Gastroesophageal sphincter (tissue), 4 donors: Measurements from ENCODE around the gene VOPP1. TPM values are rescaled to one million over a fixed set of nuclear protein-coding genes. Genes with fewer than 3 reads are reported as not detected.

Experiments
- ATAC-seq: fragments of 150-250 bp; one replicate; pipeline ENCODE4 v1.9.1; 2016; ENCODE audit warnings: mild to moderate bottlenecking, moderate library complexity
- H3K27ac ChIP-seq, 4 donors: fragments of 200-600 bp; sonication (generic) in 3 of 4; 1 replicate in 3 of 4; 2 replicates in 1 of 4; pipeline ENCODE4 v1.5.1; 2016 to 2019
- H3K27me3 ChIP-seq: fragments of 200-600 bp; sonication (generic); one replicate; pipeline ENCODE4 v1.5.1; 2019
- H3K36me3 ChIP-seq, 2 donors: fragments of 200-600 bp; sonication (generic); one replicate each; pipeline ENCODE4 v1.5.1; 2019; ENCODE audit warnings: control low read depth in 1 of 2
- H3K4me1 ChIP-seq, 3 donors: fragments of 200-600 bp; sonication (generic); 1 replicate in 2 of 3; 2 replicates in 1 of 3; pipeline ENCODE4 v1.5.1; 2016 to 2019; ENCODE audit warnings: control low read depth in 2 of 3
- H3K4me3 ChIP-seq, 2 donors: fragments of 200-600 bp; sonication (generic); one replicate each; pipeline ENCODE4 v1.5.1; 2019; ENCODE audit warnings: mild to moderate bottlenecking in 1 of 2, moderate library complexity in 1 of 2
- H3K9me3 ChIP-seq, 3 donors: fragments of 200-600 bp; sonication (generic); one replicate each; pipeline ENCODE4 v1.5.1; 2017 to 2019; ENCODE audit warnings: control low read depth in 2 of 3
- EP300 ChIP-seq: sonication (generic); formaldehyde crosslinking; IDR thresholded peaks from one replicate; pipeline ENCODE4 v1.6.1; 2017; ENCODE audit warnings: antibody characterized with exemption, mild to moderate bottlenecking
- POLR2A ChIP-seq, 2 donors: fragments of 450-650 bp; IDR thresholded peaks; one replicate each; pipeline ENCODE4 v1.6.1; 2017; ENCODE audit warnings: antibody characterized with exemption in 2 of 2, mild to moderate bottlenecking in 2 of 2, moderate library complexity in 1 of 2
- POLR2AphosphoS5 ChIP-seq: sonication (generic); formaldehyde crosslinking; IDR thresholded peaks from one replicate; pipeline ENCODE4 v1.6.1; 2017; ENCODE audit warnings: antibody characterized with exemption
- WGBS, 2 donors: methylation state at CpG; one replicate each; pipeline ENCODE4 v1.1.5; 2018; ENCODE audit warnings: low coverage in 1 of 2; 5-methylcytosine and 5-hydroxymethylcytosine counted together
- total RNA-seq, 4 donors: library from RNA; depleted of rRNA; stranded (reverse); fragments of >200 nt; gene quantifications; one replicate each; pipeline ENCODE4 v1.1.0, GENCODE V29; 2016
- TF ChIP-seq, protein P1 (sequence below), 4 experiments: fragments of 200-600 bp in 2 of 4; fragments of 450-650 bp in 2 of 4; sonication (generic) in 1 of 4; IDR thresholded peaks; one replicate each; pipeline ENCODE4 v1.5.1; 2017 to 2019; ENCODE audit warnings: antibody characterized with exemption in 4 of 4, mild to moderate bottlenecking in 2 of 4, moderate library complexity in 2 of 4

The VOPP1 gene
- total RNA-seq, 4 donors from 2014 or later: 20.5 to 51.6 (median 33.4) TPM

DNA sequence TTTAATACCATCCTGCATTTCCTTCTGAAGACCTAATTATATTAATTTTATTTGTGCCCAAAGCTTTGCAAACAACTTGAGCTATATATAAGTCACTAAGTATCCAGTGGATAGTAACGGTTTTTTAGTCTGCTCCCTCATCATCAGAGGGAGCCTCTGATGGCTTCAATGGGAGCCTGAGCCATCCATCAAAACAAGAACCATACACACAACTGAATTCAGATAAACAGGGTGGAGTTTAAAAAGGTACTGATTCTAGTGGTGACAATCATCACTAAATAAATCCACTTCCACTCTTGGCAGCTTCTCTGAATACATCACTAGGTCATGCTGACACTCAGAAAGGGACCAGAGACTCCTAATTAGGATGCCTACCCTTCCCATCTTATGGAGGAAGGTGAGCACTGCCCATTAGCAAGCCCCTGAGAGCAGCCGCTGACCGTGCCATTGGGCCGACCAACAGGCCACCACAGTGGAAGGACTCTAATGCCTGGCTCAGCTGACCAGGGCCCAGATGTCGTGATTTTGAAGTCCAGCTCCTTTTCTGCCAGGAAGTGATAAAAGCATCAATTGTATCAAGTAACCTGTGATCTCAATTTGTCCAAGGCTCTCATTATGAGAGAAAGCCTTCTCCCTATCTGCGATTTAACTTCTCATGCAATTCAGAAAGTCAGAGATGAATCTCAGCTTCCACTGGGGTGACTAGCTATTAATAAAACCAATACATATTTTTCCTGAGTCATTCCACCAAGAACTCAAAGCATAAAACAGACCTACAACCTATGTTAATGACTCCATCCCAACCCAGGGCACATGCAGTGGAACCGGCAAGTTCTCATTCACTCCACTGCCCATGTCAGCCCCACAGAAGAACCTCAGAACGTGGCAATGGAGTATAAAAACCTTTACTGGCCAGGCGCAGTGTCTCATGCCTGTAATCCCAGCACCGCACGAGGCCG is 13.1 kb downstream of the VOPP1 start:
- ATAC-seq: no peak
- TF ChIP-seq, protein P1, sequence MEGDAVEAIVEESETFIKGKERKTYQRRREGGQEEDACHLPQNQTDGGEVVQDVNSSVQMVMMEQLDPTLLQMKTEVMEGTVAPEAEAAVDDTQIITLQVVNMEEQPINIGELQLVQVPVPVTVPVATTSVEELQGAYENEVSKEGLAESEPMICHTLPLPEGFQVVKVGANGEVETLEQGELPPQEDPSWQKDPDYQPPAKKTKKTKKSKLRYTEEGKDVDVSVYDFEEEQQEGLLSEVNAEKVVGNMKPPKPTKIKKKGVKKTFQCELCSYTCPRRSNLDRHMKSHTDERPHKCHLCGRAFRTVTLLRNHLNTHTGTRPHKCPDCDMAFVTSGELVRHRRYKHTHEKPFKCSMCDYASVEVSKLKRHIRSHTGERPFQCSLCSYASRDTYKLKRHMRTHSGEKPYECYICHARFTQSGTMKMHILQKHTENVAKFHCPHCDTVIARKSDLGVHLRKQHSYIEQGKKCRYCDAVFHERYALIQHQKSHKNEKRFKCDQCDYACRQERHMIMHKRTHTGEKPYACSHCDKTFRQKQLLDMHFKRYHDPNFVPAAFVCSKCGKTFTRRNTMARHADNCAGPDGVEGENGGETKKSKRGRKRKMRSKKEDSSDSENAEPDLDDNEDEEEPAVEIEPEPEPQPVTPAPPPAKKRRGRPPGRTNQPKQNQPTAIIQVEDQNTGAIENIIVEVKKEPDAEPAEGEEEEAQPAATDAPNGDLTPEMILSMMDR (IDR thresholded peaks at IDR 0.05): no peak
- TF ChIP-seq POLR2A (IDR thresholded peaks at IDR 0.05) (no peak), POLR2AphosphoS5 (no peak)
- WGBS, 2 donors: 76 to 83% methylated on average over 2 to 3 of the region's 12 CpGs

GRCh38 chr7:55557666-55558188 is 14.6 kb downstream of the VOPP1 start:
- Histone ChIP-seq H3K9me3 (no peaks in the 10 kb centered on the region), H3K36me3 (no peaks in the 10 kb centered on the region), H3K27ac (no peak overlapping the region), H3K4me1 (peaks cover 5 to 21% (median 13%) of the 10 kb centered on the region in 3 donors), H3K4me3 (no peak overlapping the region), H3K27me3 (no peaks in the 10 kb centered on the region)
- ATAC-seq: no peak
- 81 to 95% methylated on average over 4 to 7 of the region's 7 CpGs for WGBS, 2 donors
- TF ChIP-seq, protein P1 (IDR thresholded peaks at IDR 0.05): no peak
- TF ChIP-seq POLR2AphosphoS5 (no peak), POLR2A (IDR thresholded peaks at IDR 0.05) (no peak), EP300 (no peak)

More for the DNA sequence above, 13.1 kb downstream of the VOPP1 start:
- no peak overlapping the region for H3K4me3 ChIP-seq
- no peaks in the 10 kb centered on the region for H3K36me3 ChIP-seq
- H3K9me3 ChIP-seq: no peaks in the 10 kb centered on the region
- H3K27ac ChIP-seq: no peak overlapping the region
- H3K27me3 ChIP-seq: no peaks in the 10 kb centered on the region
- H3K4me1 ChIP-seq: peaks cover 0 to 6% (median 0%) of the 10 kb centered on the region in 3 donors

DNA sequence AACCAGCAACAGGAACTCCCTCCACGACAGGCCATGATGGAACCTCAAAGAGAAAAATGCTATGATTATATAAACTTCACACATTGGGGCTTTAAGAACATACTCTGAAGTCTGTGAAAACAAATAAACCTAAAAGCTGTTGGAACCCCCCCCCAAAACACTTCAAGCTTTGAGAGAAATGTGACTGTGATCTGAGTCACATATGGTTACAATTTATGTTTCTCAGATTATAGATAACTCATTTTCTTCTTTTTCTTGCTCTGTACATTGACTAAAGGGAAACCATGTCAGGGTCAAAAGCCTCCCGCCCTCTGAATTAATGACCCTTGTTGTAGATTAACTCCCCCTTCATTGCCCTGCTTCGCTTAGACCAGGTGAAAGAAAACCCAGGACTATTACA is 15.8 kb downstream of the VOPP1 start:
- TF ChIP-seq POLR2A (IDR thresholded peaks at IDR 0.05) (no peak), POLR2AphosphoS5 (no peak), EP300 (no peak)
- TF ChIP-seq, protein P1 (IDR thresholded peaks at IDR 0.05): no peak
- no peak overlapping the region for H3K27ac ChIP-seq
- no peaks in the 10 kb centered on the region for H3K36me3 ChIP-seq
- WGBS, 2 donors: 88 to 92% methylated on average over 2 to 3 of the region's 3 CpGs
- H3K4me3 ChIP-seq: no peak overlapping the region
- H3K27me3 ChIP-seq: no peaks in the 10 kb centered on the region
- ATAC-seq: no peak
- H3K9me3 ChIP-seq: no peaks in the 10 kb centered on the region
- peaks cover 5 to 33% (median 18%) of the 10 kb centered on the region in 3 donors for H3K4me1 ChIP-seq

DNA sequence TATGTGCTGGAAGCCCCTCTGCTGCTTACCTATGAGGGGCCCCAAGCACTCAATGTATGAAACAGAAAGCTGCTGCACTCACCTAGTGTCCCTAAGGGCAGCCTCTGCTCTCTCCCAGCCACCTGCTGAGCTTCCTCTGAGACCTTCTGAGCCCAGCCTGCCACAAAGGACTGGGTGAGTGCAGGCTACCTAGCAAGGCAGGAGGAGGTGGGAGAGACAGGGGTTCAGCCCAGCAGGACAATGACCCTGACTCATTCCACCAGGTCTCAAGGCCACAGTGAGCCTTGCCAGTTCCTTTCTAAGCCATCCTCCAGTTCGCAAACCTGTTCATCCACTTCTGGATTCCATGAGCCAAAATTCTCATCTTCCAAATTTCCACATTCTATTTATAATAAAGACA is 16.3 kb downstream of the VOPP1 start:
- ATAC-seq: no peak
- WGBS, 2 donors: 89 to 100% methylated on average over 1 of the region's 1 CpG
- no peaks in the 10 kb centered on the region for H3K27me3 ChIP-seq

More for the DNA sequence above, 16.3 kb downstream of the VOPP1 start:
- H3K36me3 ChIP-seq: no peaks in the 10 kb centered on the region
- H3K4me1 ChIP-seq: peaks cover 5 to 36% (median 18%) of the 10 kb centered on the region in 3 donors
- no peak for TF ChIP-seq EP300
- TF ChIP-seq, protein P1 (IDR thresholded peaks at IDR 0.05): no peak
- H3K9me3 ChIP-seq: no peaks in the 10 kb centered on the region
- no peak overlapping the region for H3K27ac ChIP-seq
- no peak overlapping the region for H3K4me3 ChIP-seq
